GM20431 (cell line): Measurements from ENCODE around the gene CLRN3.

ENCODE experiments used
- in situ Hi-C: fragments of 300-500 bp; cut with MseI, MboI; formaldehyde crosslinking; loops from one replicate; pipeline ENCODE4 v1.15.0; 2020; ENCODE audit warnings: low sequenced_read_pairs; ENCODE audit not compliant: unreplicated experiment

The CLRN3 gene, protein sequence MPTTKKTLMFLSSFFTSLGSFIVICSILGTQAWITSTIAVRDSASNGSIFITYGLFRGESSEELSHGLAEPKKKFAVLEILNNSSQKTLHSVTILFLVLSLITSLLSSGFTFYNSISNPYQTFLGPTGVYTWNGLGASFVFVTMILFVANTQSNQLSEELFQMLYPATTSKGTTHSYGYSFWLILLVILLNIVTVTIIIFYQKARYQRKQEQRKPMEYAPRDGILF

DNA sequence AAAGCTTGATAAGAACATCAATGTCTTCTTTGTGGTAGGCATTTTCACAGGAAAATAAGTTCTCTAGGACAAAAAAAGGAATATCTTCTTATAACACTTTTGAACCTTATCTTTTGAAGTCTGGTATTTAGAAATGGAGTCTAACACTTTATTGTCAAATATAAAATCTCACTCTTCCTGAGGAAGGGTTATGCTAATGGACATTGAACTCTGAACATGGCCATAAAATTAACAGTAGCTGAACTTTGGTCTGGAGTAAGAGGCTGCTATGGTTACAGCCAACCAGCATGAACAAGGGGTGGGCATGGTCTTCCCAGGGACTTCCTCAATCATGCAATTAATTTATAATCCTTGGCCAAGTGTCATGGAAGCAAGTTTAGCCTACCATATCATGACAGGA is at the start of gene CLRN3:
Gene CLRN3, minus strand, starts transcription at position 199 of the 400 bp plus-strand sequence. Its CDS starts 157 bp downstream, at position 42.
- in situ Hi-C loops: no loop called here

DNA sequence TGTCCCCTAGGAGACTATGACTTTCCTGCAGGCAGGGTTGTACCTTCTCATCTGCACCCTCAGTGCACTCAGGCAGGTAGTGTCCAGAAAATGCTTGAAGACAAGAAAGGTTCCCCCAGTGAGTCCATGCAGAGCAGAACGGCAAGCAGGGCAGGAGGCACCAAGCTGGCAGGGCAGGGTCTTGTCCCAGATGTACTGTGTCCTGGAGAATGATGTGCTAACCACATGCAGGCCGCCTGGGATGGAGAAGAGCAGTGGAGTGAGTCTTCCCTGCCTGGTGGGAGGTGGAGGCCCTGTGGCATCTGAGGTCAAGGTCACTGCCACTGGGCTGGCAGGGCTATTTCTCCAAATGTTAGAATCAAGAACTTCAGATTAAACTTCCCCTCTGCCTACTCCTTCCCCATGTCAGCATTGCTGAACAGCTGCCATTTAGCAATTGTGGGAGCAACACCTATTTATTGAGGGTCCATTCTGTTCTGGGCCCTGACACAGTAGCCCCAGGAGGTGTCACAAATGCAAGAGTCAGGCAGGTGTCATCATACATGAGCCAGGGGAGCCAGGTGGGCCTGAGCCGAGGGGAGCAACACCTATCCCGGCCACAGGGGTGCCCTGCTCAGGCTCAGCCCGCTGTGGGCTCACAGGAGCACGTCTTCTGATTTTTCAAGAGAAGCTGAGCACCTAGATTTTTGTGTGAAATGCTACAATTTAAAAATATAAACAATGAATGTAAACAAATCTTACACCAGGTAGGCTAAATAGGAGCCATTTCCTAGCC is 48.3 kb upstream of the CLRN3 start:
- in situ Hi-C loops: no loop called here

DNA sequence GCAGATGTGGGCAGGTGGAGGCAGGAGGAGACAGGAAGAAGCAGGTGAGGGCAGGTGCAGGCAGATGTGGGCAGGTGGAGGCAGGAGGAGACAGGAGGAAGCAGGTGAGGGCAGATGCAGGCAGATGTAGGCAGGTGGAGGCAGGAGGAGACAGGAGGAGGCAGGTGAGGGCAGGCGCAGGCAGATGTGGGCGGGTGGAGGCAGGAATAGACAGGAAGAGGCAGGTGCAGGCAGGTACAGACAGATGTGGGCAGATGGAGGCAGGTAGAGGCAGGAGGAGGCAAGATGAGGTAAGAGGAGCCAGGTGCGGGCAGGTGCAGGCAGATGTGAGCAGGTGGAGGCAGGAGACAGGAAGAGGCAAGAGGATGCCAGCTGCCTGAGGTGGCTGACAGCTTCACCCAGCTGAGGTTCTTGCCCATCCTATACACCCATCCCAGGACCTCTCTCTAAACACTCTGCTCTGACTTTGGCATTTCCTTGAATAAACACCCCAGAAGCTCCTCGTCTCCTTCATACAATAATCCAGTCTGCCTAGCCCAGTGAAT is 47.1 kb upstream of the CLRN3 start:
- in situ Hi-C loops: no loop called here

DNA sequence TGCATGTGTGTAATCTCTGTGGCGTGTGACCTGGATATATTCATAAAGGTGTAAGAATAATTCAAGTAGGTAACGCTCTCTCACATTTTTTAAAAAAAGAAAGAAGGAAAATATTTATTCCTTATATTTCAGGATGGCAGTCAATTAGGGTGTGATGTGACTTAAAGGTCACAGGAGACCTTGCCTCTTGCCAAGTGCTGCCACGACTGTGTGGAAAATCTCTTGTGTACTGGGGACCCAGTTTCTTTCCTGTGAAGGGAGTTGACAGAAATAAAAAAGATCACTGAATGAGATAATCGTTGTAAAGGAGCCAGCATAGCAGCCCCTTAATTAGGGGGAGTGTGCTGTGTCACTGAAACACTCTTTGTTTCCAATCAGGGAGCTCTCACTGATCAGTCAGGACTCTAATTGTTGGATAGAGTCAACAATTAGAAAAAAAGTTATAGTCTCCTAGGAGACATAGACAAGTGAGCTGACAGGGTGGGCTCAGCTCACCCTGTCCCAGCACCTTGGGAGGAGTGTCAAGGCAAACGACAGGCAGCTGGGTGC is 45.2 kb upstream of the CLRN3 start:
- in situ Hi-C loops: no loop called here

DNA sequence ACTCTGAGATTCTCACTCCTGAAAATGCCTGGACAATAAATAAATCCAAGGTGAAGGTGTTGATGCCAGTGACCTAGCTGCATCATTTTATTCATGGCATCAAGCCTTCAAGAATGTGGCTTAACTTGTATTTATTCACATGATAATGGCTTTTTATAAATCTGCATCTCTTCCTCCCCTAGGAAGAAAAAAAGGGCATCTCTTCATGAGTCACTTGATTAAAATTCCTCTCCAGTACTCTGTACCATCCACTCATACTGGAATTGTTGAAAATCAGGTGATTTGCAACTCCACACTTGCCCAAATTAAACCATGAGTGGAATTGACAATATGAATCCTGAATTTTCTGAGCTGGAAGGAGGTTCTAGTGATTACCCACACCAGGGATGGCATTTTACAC is 44.3 kb upstream of the CLRN3 start:
- in situ Hi-C loops: no loop called here

DNA sequence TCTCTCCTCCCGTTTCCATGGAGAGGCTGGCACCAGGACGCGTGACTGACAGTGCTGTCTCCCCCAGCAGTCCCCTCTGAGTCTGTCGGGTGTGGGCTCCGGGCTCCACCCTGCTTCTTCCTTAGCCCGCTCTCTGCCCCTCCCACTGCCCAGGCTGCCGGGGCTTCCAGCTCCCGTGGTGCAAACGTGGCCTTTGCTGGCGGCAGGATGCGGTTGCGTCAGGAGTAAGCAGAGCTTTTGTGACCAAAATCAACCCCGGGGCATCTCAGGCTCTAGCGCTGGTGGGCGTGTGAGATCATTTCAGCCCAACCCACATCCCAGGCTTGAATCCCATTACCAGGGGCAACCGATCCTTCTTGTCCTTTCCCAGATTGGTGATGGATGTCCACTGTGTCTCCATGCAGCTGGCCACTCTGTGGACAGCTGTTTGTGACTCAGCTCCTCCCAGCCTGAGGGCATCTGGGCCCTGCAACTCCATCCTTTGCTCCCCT is 42.4 kb upstream of the CLRN3 start:
- in situ Hi-C loops: no loop called here

DNA sequence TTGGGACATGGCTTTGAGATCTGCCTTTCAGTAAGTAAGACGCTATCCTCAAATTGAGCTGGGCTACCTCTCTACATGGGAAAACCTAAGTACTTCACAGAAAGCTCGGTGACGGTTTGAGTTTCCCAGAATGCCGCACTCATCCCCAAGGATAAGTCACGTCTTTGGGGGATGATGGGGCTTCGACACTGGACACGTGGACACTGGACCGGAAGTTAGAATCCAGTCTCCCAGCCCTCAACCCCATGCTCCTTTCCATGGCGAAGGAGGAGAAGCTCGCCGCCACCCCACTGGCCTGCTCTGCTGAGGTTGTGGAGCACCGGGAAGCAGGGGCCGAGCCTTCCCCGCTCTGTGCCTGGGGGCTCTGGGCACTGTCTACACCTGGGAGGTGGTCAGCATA is 41.6 kb upstream of the CLRN3 start:
- in situ Hi-C loops: no loop called here

DNA sequence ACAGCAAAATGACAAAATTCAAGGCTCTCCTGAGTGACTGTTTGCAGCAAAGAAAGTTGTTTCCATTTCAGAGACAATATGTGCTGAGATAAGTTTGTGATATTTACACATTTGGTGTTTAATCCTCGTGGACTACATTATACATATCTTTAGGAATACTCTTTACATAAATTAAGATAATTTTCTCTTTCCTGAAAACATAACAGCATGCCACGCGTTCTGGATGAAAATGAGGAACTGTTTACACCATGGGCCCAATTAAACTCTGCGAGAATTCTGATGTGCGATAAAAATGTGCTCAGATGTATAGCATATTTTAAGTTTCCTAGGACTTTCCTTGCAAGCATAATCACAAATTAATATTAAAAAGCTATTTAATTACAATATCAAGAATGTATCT is 40.5 kb upstream of the CLRN3 start:
- in situ Hi-C loops: no loop called here

DNA sequence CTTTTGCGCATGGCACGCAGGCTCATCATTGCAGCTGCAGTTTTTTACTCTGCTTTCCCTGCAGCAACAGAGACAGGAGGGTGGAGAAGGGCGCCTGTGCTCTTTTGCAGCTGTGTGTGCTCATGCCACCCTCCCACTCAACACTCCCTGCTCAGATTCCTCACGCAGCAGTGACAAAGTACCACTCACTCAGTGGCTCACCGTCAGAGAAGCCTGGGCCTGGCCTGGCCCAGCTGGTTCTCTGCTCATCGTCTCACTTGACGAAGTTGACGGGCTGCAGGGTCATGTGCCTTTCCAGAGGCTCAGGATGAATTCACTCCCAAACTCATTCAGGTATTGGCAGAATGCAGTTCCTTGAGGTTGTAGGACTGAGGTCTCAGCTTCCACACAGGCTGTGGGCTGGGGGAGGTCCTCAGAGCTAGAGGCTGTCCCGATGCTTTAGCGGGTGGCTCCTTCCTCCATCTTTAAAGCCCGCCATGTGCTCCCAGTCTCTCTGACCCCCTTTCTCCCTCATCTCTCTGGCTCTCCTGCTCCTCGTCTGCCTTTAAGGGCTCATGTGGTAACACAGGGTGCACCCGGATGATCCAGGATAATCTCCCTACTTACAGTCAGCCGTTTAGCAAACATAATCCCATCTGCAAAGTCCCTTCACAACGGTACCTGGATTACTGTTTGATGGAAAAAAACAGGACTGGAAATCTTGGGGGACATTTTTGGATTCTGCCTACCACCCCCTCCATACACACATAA is 40.0 kb upstream of the CLRN3 start:
- in situ Hi-C loops: no loop called here

DNA sequence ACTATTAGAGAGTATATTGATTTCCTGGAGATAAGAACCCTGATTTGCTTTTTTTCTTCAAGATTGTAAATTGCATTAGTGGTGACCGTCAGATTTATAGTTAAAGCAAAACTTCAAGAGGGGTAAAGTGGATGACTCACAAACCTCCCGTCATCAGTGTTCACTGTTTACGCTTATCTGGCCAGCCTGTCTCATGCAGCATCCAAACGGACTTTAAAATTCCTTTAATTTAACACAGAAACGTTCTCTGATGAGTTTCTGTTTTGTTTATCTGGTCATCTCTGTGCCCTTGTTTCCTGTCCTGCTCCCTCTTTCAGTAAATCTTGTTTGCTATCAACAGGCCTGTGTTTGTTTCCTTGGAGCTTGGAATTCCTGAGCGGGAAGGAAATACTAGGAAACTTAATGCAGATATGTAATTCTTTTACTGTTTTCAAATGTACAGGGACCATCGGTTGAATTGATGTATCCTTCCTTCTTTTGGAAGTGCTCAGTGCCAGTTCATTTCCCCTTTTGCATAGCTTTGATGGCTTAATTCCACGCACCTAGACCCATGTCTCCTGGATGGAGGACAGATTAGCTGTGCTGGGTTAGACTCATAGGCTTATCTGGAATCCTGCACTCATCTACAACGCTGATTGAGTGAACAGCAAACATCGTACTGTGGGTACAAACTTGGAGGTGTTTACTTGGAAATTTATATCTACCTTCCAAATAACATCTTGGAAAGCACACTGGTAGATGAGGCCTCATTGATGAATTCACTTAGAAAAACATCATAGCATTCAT is 35.5 kb upstream of the CLRN3 start:
- in situ Hi-C loops: no loop called here

DNA sequence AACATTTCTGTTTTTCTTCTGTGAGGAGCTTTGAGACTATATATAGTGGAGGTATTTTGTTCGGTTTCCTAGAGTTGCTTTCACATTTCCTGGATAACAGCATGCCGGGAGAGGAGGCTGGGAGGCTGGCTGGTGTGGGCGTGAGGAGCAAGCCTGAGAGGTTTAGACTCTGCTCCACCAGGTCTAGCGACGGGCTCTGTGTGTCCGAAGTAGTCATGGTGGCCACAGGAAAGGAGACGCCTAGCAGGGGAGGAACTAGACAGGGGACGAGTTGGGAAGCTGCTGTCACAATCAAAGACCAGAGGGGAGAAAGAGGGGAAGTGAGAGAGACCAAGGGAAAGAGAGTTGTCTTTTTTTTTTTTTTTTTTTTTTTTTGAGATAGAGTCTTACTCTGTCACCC is 33.7 kb upstream of the CLRN3 start:
- in situ Hi-C loops: no loop called here

DNA sequence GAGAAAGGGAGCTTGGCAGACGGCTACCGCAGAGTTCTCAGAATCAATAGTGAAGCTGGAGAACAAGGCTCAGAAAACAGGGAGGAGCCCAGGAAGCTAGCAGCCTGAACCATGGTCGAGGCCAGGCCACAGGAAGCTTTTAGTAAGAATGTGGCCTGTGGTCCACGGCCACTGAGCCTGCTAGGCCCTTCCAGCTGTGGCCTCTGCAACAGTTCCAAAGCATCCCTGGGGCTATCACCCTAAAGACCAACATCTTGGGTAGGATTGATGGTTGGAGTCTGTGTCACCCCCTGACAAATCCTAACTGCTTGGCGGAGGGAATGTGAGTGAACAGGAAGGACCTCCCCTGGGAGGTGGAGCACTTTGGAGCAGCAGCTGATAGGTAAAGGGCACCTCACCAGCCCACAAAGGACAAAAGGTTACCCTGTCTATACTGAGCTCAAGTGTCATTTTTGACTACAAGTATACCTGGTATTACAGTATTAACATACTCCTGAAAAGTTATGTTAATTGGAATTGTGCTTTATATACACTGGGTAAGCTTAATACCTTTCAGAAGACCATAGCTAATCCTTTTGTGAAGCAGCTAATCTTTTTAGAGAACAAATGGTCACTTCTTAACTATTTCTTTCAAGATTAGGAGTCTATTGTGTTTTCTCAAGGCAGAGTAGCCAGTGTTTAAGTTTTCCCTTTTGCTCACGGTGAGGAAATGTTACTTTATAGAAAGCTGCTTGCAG is 32.9 kb upstream of the CLRN3 start:
- in situ Hi-C loops: no loop called here

DNA sequence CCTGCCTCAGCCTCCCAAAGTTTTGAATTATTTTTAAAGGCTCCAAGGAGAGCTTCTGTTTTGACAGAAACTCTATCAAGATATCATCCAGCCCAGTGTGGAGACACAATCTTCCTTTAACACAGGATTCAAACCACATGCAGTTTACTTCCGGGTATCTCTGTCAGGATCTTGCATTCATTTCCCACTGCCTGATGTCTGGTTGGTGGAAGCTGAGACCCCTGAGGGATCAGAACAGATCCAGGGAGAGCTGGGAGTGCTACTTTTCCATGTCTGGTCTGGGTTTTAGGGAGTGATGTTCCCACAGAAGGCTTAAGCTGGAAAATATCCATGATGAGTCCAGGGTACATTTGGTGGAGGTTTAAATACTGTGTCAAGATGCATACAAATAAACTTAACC is 30.9 kb upstream of the CLRN3 start:
- in situ Hi-C loops: no loop called here

DNA sequence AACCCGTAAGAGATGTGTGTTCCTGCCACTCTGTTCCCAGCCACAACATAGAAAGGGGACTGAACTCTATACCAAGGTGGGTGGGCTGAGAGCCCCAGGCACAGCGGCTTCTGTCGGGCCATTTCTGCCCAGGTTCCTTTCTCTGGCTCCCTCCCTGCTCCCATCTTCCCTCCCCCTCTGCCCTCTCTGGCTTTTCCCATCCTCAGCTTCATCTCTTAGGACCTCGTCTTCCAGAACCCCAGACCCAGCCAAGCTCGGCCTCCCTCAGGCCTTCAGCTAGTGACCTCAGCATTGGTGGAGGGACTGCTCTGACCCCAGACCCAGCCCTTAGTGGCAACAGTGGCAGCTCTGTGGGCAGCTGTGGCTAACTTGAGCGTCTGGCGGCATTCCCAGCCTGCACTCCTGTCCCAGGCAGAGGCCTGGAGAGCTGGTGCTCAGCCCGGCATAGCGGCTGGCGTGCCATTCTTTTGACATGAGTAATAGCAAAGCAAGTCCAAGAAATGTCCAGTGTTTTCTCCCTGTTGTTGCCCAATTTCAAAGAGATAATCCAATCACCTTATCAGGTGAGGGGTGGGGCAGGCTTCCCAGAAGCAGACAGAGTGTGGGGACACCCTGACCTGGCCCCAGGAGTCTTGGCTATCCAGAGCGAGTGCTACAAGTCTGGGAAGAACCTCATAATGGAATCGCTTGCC is 30.1 kb upstream of the CLRN3 start:
- in situ Hi-C loops: no loop called here

DNA sequence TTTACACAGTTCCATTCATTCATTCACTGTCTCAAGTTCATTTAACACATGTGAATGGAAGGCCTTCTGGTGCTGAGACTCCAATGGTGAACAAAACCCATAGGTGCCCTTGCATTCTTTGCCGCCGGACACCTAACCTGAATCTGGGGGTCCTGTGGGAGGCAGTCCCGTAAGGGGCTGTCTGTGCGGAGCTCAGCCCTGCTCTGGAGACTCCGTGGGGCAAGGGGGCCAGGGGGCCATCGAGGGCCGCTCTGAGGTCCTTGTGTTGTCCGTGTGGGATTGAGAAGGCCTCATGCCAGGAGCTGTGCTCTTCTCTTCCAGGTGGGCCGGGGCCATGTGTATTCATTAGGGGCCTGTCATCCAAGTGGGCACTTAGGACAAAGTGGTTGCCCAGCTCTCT is 29.5 kb upstream of the CLRN3 start:
- in situ Hi-C loops: no loop called here

DNA sequence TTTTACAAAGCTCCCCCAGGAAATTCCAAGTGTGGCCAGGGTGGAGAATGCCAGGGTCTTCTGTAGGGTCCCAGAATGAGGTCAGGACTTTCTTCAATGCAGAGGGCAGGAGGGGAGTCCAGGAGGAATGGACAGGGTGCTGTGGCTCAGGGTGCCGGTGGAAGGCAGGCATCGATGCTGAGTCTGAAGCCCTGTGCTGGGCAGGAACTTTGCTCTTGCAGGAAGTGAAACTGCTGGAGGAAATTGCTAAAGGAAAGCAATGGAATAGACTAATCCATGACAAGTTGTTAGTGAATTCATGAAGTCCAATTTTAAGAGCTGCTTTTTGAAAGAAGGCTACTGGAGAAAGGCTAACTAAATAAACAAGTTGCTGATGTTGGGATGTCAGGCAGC is 29.0 kb upstream of the CLRN3 start:
- in situ Hi-C loops: no loop called here

DNA sequence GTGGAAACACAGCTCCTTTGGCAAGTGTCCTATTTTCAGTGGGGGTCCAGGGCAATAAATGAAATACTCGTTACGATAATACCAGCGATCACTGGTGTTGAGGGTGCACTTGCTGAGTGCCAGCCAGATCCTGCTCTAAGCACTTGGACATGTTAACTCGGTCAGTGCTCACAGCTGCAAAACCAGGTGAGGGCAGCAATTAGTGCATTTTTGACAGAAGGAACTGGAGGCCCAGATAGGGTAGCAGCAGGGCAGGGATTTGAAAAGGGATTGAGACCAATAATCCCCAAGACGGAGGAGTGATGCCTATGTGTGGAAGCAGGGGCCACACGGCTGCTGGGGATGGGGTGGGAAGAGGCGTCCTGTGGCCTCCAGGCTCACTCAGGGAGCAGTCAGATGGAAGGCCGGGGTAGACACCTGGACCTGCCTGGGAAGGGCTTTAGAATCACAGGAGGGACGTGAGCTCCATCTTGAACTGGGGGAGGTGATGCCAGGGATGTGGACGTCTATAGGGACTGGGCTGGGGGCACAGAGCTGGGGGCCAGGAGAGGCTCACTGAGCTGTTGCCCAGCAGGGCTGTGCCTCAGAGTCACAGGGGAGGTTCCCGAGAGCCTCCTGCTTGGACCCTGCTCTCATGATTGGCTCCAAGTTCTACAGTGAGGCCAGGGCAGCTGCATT is 28.5 kb upstream of the CLRN3 start:
- in situ Hi-C loops: no loop called here
